ENCODE measurements around the gene NFKBIZ. TPM values are rescaled to one million over a fixed set of nuclear protein-coding genes. Genes with fewer than 3 reads are reported as not detected.

The NFKBIZ gene
- total RNA-seq, 2 donors from 2014 or later: 77.4 to 103 TPM

GRCh38 chr3:101845425-101845824 is 3.9 kb upstream of the NFKBIZ start:
- no peak for DNase-seq (ENCODE audit: low spot score)
- intact Hi-C loops (cut with DNase I): no loop called here

- DNase-seq (ENCODE audit: low spot score): no peak
- intact Hi-C loops (cut with DNase I): no loop called here
These were observed 2.6 kb upstream of the NFKBIZ start for GRCh38 chr3:101846709-101847108.

- intact Hi-C loops (cut with DNase I): no loop called here
- DNase-seq (ENCODE audit: low spot score): no peak
These were observed 2.0 kb upstream of the NFKBIZ start for GRCh38 chr3:101847328-101847727.

- DNase-seq (ENCODE audit: low spot score): no peak
- intact Hi-C loops (cut with DNase I): no loop called here
These were observed 988 bp upstream of the NFKBIZ start for GRCh38 chr3:101848326-101848725.

- peak; percentile 89 for DNase-seq (ENCODE audit: low spot score)
- intact Hi-C loops (cut with DNase I): loop anchor here in 1 of 2 donors (10.0 kb wide), 1 partner anchor 235 kb away; no protein-coding TSS in a partner anchor
These were observed 466 bp downstream of the NFKBIZ start for GRCh38 chr3:101849714-101850245.

- intact Hi-C loops (cut with DNase I): loop anchor here in 1 of 2 donors (10.0 kb wide), 1 partner anchor 234 kb away; no protein-coding TSS in a partner anchor
- DNase-seq (ENCODE audit: low spot score): no peak
These were observed 1.1 kb downstream of the NFKBIZ start for GRCh38 chr3:101850246-101851051.

- no peak for DNase-seq (ENCODE audit: low spot score)
- intact Hi-C loops (cut with DNase I): loop anchor here in 1 of 2 donors (10.0 kb wide), 1 partner anchor 234 kb away; no protein-coding TSS in a partner anchor
These were observed 1.9 kb downstream of the NFKBIZ start for GRCh38 chr3:101851072-101851770.

- no peak for DNase-seq (ENCODE audit: low spot score)
- intact Hi-C loops (cut with DNase I): loop anchor here in 1 of 2 donors (10.0 kb wide), 1 partner anchor 233 kb away; no protein-coding TSS in a partner anchor
These were observed 2.8 kb downstream of the NFKBIZ start for GRCh38 chr3:101851850-101852714.

- no peak for DNase-seq (ENCODE audit: low spot score)
- intact Hi-C loops (cut with DNase I): loop anchor here in 1 of 2 donors (10.0 kb wide), 1 partner anchor 232 kb away; no protein-coding TSS in a partner anchor
These were observed 3.9 kb downstream of the NFKBIZ start for GRCh38 chr3:101852983-101853840.

- intact Hi-C loops (cut with DNase I): loop anchor here in 1 of 2 donors (10.0 kb wide), 1 partner anchor 231 kb away; no protein-coding TSS in a partner anchor
- no peak for DNase-seq (ENCODE audit: low spot score)
These were observed 4.7 kb downstream of the NFKBIZ start for GRCh38 chr3:101853982-101854381.

- DNase-seq (ENCODE audit: low spot score): no peak
- intact Hi-C loops (cut with DNase I): loop anchor here in 1 of 2 donors (10.0 kb wide), 1 partner anchor 230 kb away; no protein-coding TSS in a partner anchor
These were observed 5.4 kb downstream of the NFKBIZ start for GRCh38 chr3:101854608-101855304.

- intact Hi-C loops (cut with DNase I): loop anchor here in 1 of 2 donors (10.0 kb wide), 1 partner anchor 227 kb away; no protein-coding TSS in a partner anchor
- no peak for DNase-seq (ENCODE audit: low spot score)
These were observed 8.0 kb downstream of the NFKBIZ start for GRCh38 chr3:101857301-101857741.

GRCh38 chr3:101858464-101859030 is 9.2 kb downstream of the NFKBIZ start:
- intact Hi-C loops (cut with DNase I): loop anchor here in 1 of 2 donors (10.0 kb wide), 1 partner anchor 226 kb away; no protein-coding TSS in a partner anchor
- DNase-seq (ENCODE audit: low spot score): no peak

- intact Hi-C loops (cut with DNase I): loop anchor here (10.0 kb wide), 1 partner anchor 225 kb away; no protein-coding TSS in a partner anchor
- DNase-seq (ENCODE audit: low spot score): no peak
These were observed 10.7 kb downstream of the NFKBIZ start for GRCh38 chr3:101859882-101860448.

- intact Hi-C loops (cut with DNase I): loop anchor here in 1 of 2 donors (10.0 kb wide), 1 partner anchor 224 kb away; no protein-coding TSS in a partner anchor
- DNase-seq (ENCODE audit: low spot score): no peak
These were observed 12.0 kb downstream of the NFKBIZ start for GRCh38 chr3:101861212-101861788.
